ENCODE data around the gene ARHGDIB.

The ARHGDIB gene

GRCh38 chr12:14893506-14894250 is 67.7 kb downstream of the ARHGDIB start:
- no peak for DNase-seq (ENCODE audit: low spot score)

- DNase-seq (ENCODE audit: low spot score): no peak
These were observed 68.5 kb downstream of the ARHGDIB start for GRCh38 chr12:14892726-14893505.

Data from iPS-NIHi11 (cell line).